ENCODE results near the gene EPG5.

GRCh38 chr18:46007165-46007564 is 40.0 kb upstream of the EPG5 start:
- TF ChIP-seq ESRRA (IDR thresholded peaks at IDR 0.05; ENCODE audit: borderline replicate concordance, low read depth) = no peak
- no peak for TF ChIP-seq CTCF (IDR thresholded peaks at IDR 0.05 in 2 of 3, conservative IDR thresholded peaks at IDR 0.05 in 1 of 3; ENCODE audit: insufficient read depth in 2 of 3, low read depth in 1 of 3, low read length in 3 of 3)
- no peak for TF ChIP-seq MYC (IDR thresholded peaks at IDR 0.05; ENCODE audit: low read depth, low read length)
- no peak for TF ChIP-seq MYC (CRISPR knock-in tag; IDR thresholded peaks at IDR 0.05; ENCODE audit: borderline replicate concordance, low read depth)
- TF ChIP-seq STAT6 (CRISPR knock-in tag; IDR thresholded peaks at IDR 0.05) = no peak
- no peak for TF ChIP-seq PBX2 (CRISPR knock-in tag; IDR thresholded peaks at IDR 0.05; ENCODE audit: low read depth)
- TF ChIP-seq PBX2 (tag; conservative IDR thresholded peaks at IDR 0.05; ENCODE audit: low read depth) = no peak
- TF ChIP-seq DLX4 (CRISPR knock-in tag; IDR thresholded peaks at IDR 0.05) = no peak
- TF ChIP-seq BDP1 (IDR thresholded peaks at IDR 0.05; ENCODE audit: insufficient read depth, insufficient read length) = no peak
- no peak for TF ChIP-seq NR3C1 (CRISPR knock-in tag; IDR thresholded peaks at IDR 0.05)
